GM12878 (cell line): ENCODE data around the gene SPI1. TPM values are rescaled to one million over a fixed set of nuclear protein-coding genes. Genes with fewer than 3 reads are reported as not detected.

Experiments
- ATAC-seq: fragments of 200-7000 bp; cut with Tn5 transposase; 3 replicates; pipeline ENCODE4 v1.9.1; 2020; ENCODE audit warnings: mild to moderate bottlenecking, moderate library complexity
- BruUV-seq: library from RNA; stranded (reverse); fragments of 400-500 nt; replicated peaks from 2 replicates; lab custom pipeline; 2021; lab: Mats Ljungman, UMichigan
- CTCF ChIA-PET: fragments of 300-600 bp; sonication (Branson Sonifier 250); formaldehyde crosslinking; extraction: SDS; loops from one replicate; lab custom pipeline; 2021; ENCODE audit warnings: inconsistent platforms; lab: Yijun Ruan, JAX
- POLR2A ChIA-PET: fragments of 350-600 bp; formaldehyde crosslinking; extraction: SDS; loops from one replicate; lab custom pipeline; 2021; ENCODE audit warnings: inconsistent platforms; lab: Charles Lee
- RAD21 ChIA-PET: fragments of 300-600 bp; sonication (Branson Sonifier 250); formaldehyde crosslinking; loops from one replicate; lab custom pipeline; 2023; ENCODE audit warnings: antibody characterized with exemption; ENCODE audit not compliant: unreplicated experiment; lab: Charles Lee
- SMC1A ChIA-PET: fragments of 300-600 bp; sonication (Branson Sonifier 250); formaldehyde crosslinking; loops from one replicate; lab custom pipeline; 2023; ENCODE audit not compliant: unreplicated experiment, uncharacterized antibody; lab: Charles Lee
- DNase-seq: peaks from one replicate; pipeline ENCODE4 v3.0.0-alpha.2; 2011; ENCODE audit warnings: low read depth, low spot score
- FAIRE-seq: peaks from 3 replicates; lab custom pipeline; 2011; peaks lifted over from hg19 to GRCh38; lab: Jason Lieb, UNC
- H2AFZ ChIP-seq: 2 replicates; pipeline ENCODE4 v1.6.0; 2011; ENCODE audit warnings: low read depth, low read length, control low read depth; ENCODE audit not compliant: control insufficient read depth
- H3K27ac ChIP-seq: 2 replicates; pipeline ENCODE4 v1.5.1; 2011; ENCODE audit warnings: control low read depth; ENCODE audit not compliant: control insufficient read depth, insufficient read depth
- H3K27me3 ChIP-seq, 2 experiments: replicated peaks in 1 of 2; 2 replicates each; pipeline versions ENCODE4 v1.6.0 to v1.6.1; 2011; ENCODE audit warnings: low read length in 1 of 2; ENCODE audit not compliant: control insufficient read depth in 2 of 2, insufficient read depth in 2 of 2
- H3K36me3 ChIP-seq, 2 experiments: 2 replicates each; pipeline ENCODE4 v1.5.1; 2011; ENCODE audit warnings: low read length in 1 of 2; ENCODE audit not compliant: control insufficient read depth in 2 of 2, insufficient read depth in 2 of 2
- H3K4me1 ChIP-seq: 2 replicates; pipeline ENCODE4 v1.6.1; 2011; ENCODE audit warnings: mild to moderate bottlenecking, low read length, moderate library complexity, mixed read lengths; ENCODE audit not compliant: control insufficient read depth, insufficient read depth
- H3K4me2 ChIP-seq: 2 replicates; pipeline ENCODE4 v1.6.0; 2011; ENCODE audit warnings: control low read depth; ENCODE audit not compliant: control insufficient read depth, insufficient read depth
- H3K4me3 ChIP-seq: fragments of 200-600 bp; sonication (generic); 2 replicates; pipeline ENCODE4 v1.5.1; 2016
- H3K79me2 ChIP-seq: 2 replicates; pipeline ENCODE4 v1.6.0; 2011; ENCODE audit warnings: low read length; ENCODE audit not compliant: control insufficient read depth, insufficient read depth
- H3K9ac ChIP-seq: 2 replicates; pipeline ENCODE4 v1.8.0; 2011; ENCODE audit warnings: low read length, control low read depth, mixed read lengths; ENCODE audit not compliant: control insufficient read depth, insufficient read depth
- H3K9me3 ChIP-seq: replicated peaks from 3 replicates; pipeline ENCODE4 v1.5.1; 2011; ENCODE audit warnings: mild to moderate bottlenecking, low read length; ENCODE audit not compliant: control insufficient read depth, insufficient read depth
- H4K20me1 ChIP-seq: 2 replicates; pipeline ENCODE4 v1.6.0; 2011; ENCODE audit not compliant: control insufficient read depth, insufficient read depth
- ATF3 ChIP-seq: IDR thresholded peaks from 2 replicates; pipeline ENCODE4 v1.6.1; 2011; ENCODE audit warnings: low read depth, mild to moderate bottlenecking, low read length, moderate library complexity, borderline replicate concordance; ENCODE audit errors: extremely low read depth
- MTA3 ChIP-seq: IDR thresholded peaks from 2 replicates; pipeline ENCODE4 v1.6.1; 2012; ENCODE audit warnings: low read length, inconsistent platforms, borderline replicate concordance
- NFIC ChIP-seq: IDR thresholded peaks from 2 replicates; pipeline ENCODE4 v1.6.1; 2012; ENCODE audit warnings: low read depth, mild to moderate bottlenecking, inconsistent platforms, low read length, moderate library complexity
- POLR2A ChIP-seq: IDR thresholded peaks from 2 replicates; pipeline ENCODE4 v1.6.1; 2011; ENCODE audit warnings: low read depth, mild to moderate bottlenecking, low read length
- STAT1 ChIP-seq: fragments of 450-650 bp; conservative IDR thresholded peaks from 2 replicates; pipeline ENCODE4 v1.6.1; 2014; ENCODE audit warnings: antibody characterized with exemption, mild to moderate bottlenecking
- TBL1XR1 ChIP-seq: IDR thresholded peaks from 2 replicates; pipeline ENCODE4 v1.6.1; 2012; ENCODE audit warnings: low read depth, low read length, improper control_type of control experiment
- WGBS: methylation state at CpG from one replicate; pipeline ENCODE4 v1.1.6; 2016; ENCODE audit warnings: low lambda C conversion rate; ENCODE audit not compliant: insufficient replicate concordance, insufficient coverage; ENCODE audit errors: missing lambda C conversion rate; 5-methylcytosine and 5-hydroxymethylcytosine counted together
- in situ Hi-C: fragments of 300-500 bp; cut with MboI; formaldehyde crosslinking; loops from 9 replicates; pipeline ENCODE4 v1.14.3; 2018; ENCODE audit warnings: mixed read lengths
- intact Hi-C: fragments of 100-400 bp; cut with micrococcal nuclease; formaldehyde crosslinking; loops from one replicate; pipeline ENCODE4 v1.14.2; 2022; ENCODE audit not compliant: unreplicated experiment
- polyA plus RNA-seq, 11 experiments: library from polyadenylated mRNA; depleted of rRNA in 4 of 11; unstranded in 6 of 11; stranded (reverse) in 5 of 11; fragments of >200 nt; fragmentation: Nextera tagmentation in 4 of 11; fragmentation: Illumina TruSeq in 1 of 11; extraction: Ambion mirVana in 4 of 11; extraction: Trizol in 1 of 11; gene quantifications; 1 replicate in 1 of 11; 2 replicates in 10 of 11; pipeline versions ENCODE4 v1.2.1 to v1.2.3, GENCODE V29; 2011 to 2016; ENCODE audit warnings: inconsistent platforms in 2 of 11, missing spikeins in 2 of 11, low read depth in 1 of 11
- total RNA-seq, 4 experiments: library from RNA; depleted of rRNA in 3 of 4; stranded (reverse); fragments of >200 nt in 3 of 4; fragmentation: Illumina TruSeq in 1 of 4; extraction: Trizol in 1 of 4; gene quantifications; 2 replicates each; pipeline versions ENCODE4 v1.2.1 to v1.2.3, GENCODE V29; 2013 to 2021
- TF ChIP-seq, protein P1 (sequence below): IDR thresholded peaks from 2 replicates; pipeline ENCODE4 v1.6.1; 2012; ENCODE audit warnings: improper control_type of control experiment, low read depth, low read length; ENCODE audit not compliant: insufficient replicate concordance

The SPI1 gene
- total and polyA plus RNA-seq, 10 of the 15 experiments (the other 5 are each of a cell fraction or from before 2014, with no cell fraction given), result 0.05 to 31.1 (median 9.7) TPM

DNA sequence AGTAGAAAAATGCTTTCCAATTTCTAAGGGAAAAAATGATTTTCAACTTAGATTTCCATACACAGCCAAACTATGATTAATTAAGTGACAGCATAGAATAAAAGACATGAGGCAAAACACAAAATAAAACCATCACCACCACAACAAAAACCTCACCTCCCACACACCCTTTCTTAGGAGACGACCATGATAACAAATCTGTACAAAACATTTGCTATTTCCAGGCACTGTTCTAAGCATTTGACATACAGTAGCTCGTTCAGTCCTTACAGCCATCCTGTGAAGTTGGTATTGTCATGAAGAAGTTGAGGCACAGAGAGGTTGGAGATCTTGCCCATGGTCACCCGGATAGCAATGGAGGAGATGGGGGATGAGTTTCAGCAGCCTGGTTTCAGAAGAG lies 8.7 kb downstream of the SPI1 start:
- ChIA-PET SMC1A (no interaction called here), POLR2A (interaction anchor here (0.5 to 1.1 kb wide), 2 partner anchors 38 to 235 kb away, joined by 3 to 8 read pairs; no protein-coding TSS in a partner anchor), RAD21 (interaction anchor here (0.7 to 1.5 kb wide), 3 partner anchors 9 to 156 kb away, joined by 3 to 5 read pairs (median 3); partner anchors contain the start of gene SPI1), CTCF (interaction anchor here (1.0 to 8.6 kb wide), 2 partner anchors 21 to 41 kb away, joined by 4 to 161 read pairs; partner anchors contain the start of gene SLC39A13)
- Histone ChIP-seq H3K9me3 (no peaks in the 10 kb centered on the region), H3K27ac (no peak overlapping the region), H3K27me3 (no peaks in the 10 kb centered on the region), H3K4me2 (no peak overlapping the region), H4K20me1 (no peaks in the 10 kb centered on the region), H3K79me2 (peaks cover 9% of the 10 kb centered on the region), H3K4me1 (peaks cover 3% of the 10 kb centered on the region; the same call in 1 of the 2 replicates), H3K36me3 (peaks cover 0 to 5% of the 10 kb centered on the region in 2 experiments), H3K4me3 (no peak overlapping the region), H3K9ac (no peak overlapping the region), H2AFZ (no peak overlapping the region)
- BruUV-seq, result no TSS peak
- 60% methylated on average over 3 of the region's 3 CpGs for WGBS
- TF ChIP-seq STAT1, result no peak
- no peak for TF ChIP-seq TBL1XR1
- TF ChIP-seq, protein P1, sequence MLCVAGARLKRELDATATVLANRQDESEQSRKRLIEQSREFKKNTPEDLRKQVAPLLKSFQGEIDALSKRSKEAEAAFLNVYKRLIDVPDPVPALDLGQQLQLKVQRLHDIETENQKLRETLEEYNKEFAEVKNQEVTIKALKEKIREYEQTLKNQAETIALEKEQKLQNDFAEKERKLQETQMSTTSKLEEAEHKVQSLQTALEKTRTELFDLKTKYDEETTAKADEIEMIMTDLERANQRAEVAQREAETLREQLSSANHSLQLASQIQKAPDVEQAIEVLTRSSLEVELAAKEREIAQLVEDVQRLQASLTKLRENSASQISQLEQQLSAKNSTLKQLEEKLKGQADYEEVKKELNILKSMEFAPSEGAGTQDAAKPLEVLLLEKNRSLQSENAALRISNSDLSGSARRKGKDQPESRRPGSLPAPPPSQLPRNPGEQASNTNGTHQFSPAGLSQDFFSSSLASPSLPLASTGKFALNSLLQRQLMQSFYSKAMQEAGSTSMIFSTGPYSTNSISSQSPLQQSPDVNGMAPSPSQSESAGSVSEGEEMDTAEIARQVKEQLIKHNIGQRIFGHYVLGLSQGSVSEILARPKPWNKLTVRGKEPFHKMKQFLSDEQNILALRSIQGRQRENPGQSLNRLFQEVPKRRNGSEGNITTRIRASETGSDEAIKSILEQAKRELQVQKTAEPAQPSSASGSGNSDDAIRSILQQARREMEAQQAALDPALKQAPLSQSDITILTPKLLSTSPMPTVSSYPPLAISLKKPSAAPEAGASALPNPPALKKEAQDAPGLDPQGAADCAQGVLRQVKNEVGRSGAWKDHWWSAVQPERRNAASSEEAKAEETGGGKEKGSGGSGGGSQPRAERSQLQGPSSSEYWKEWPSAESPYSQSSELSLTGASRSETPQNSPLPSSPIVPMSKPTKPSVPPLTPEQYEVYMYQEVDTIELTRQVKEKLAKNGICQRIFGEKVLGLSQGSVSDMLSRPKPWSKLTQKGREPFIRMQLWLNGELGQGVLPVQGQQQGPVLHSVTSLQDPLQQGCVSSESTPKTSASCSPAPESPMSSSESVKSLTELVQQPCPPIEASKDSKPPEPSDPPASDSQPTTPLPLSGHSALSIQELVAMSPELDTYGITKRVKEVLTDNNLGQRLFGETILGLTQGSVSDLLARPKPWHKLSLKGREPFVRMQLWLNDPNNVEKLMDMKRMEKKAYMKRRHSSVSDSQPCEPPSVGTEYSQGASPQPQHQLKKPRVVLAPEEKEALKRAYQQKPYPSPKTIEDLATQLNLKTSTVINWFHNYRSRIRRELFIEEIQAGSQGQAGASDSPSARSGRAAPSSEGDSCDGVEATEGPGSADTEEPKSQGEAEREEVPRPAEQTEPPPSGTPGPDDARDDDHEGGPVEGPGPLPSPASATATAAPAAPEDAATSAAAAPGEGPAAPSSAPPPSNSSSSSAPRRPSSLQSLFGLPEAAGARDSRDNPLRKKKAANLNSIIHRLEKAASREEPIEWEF, result no peak
- TF ChIP-seq MTA3, result no peak
- no peak for TF ChIP-seq POLR2A
- TF ChIP-seq NFIC, result no peak
- TF ChIP-seq ATF3, result no peak
- in situ Hi-C loops (loop anchor here (5.0 kb wide), 1 partner anchor 38 kb away; the partner anchor contains the start of gene SLC39A13), intact Hi-C loops (loop anchor here (10.0 kb wide), 2 partner anchors 395 to 485 kb away; partner anchors contain the start of gene FNBP4)
- FAIRE-seq, result no peak
- no peak for DNase-seq
- no peak for ATAC-seq
